Right lobe of liver (tissue), 6 donors: Measurements from ENCODE around the gene ARHGAP20. TPM values are rescaled to one million over a fixed set of nuclear protein-coding genes. Genes with fewer than 3 reads are reported as not detected.

Source experiments
- ATAC-seq, 4 donors: fragments of 200-7000 bp; cut with Tn5 transposase; one replicate each; pipeline ENCODE4 v1.9.1; 2020; ENCODE audit warnings: mild to moderate bottlenecking in 4 of 4, moderate library complexity in 4 of 4
- DNase-seq, 3 donors: peaks; one replicate each; pipeline ENCODE4 v3.0.0-alpha.2; 2020
- H3K27ac ChIP-seq, 3 donors: fragments of 200-600 bp; one replicate each; pipeline ENCODE4 v1.8.0; 2022
- H3K27me3 ChIP-seq, 2 donors: fragments of 200-600 bp; one replicate each; pipeline ENCODE4 v1.8.0; 2022
- H3K36me3 ChIP-seq, 4 donors: fragments of 200-600 bp; sonication (generic) in 1 of 4; one replicate each; pipeline versions ENCODE4 v1.5.1 to v1.8.0; 2017 to 2022; ENCODE audit warnings: control low read depth in 1 of 4
- H3K4me1 ChIP-seq, 4 donors: fragments of 200-600 bp; sonication (generic) in 1 of 4; one replicate each; pipeline versions ENCODE4 v1.5.1 to v1.8.0; 2017 to 2022; ENCODE audit warnings: control low read depth in 1 of 4
- H3K4me3 ChIP-seq, 3 donors: fragments of 200-600 bp; one replicate each; pipeline ENCODE4 v1.8.0; 2022
- H3K9me3 ChIP-seq, 4 donors: fragments of 200-600 bp; sonication (generic) in 1 of 4; one replicate each; pipeline versions ENCODE4 v1.5.1 to v1.8.0; 2017 to 2022; ENCODE audit warnings: control low read depth in 1 of 4
- POLR2A ChIP-seq: fragments of 450-650 bp; IDR thresholded peaks from one replicate; pipeline ENCODE4 v1.6.1; 2017; ENCODE audit warnings: antibody characterized with exemption, mild to moderate bottlenecking
- whole genome bisulfite sequencing: methylation state at CpG from one replicate; pipeline ENCODE4 v1.1.6; 2018; ENCODE audit warnings: low coverage, low lambda C conversion rate; ENCODE audit not compliant: insufficient coverage; ENCODE audit errors: missing lambda C conversion rate; 5-methylcytosine and 5-hydroxymethylcytosine counted together
- intact Hi-C, 2 donors: fragments of 100-400 bp; cut with DNase I; formaldehyde crosslinking; loops; one replicate each; pipeline versions ENCODE4 v1.11.2 to v1.14.1; 2022
- total RNA-seq, 6 experiments: library from RNA; depleted of rRNA in 2 of 6; stranded (reverse); fragments of >200 nt in 2 of 6; fragmentation: NEBNext Ultra II Directional in 3 of 6; extraction: Animal tissue kit (Norgen Biotek cat#: 25700) in 3 of 6; gene quantifications; one replicate each; pipeline versions ENCODE4 v1.1.0 to v1.2.4, GENCODE V29; 2016 to 2023
- TF ChIP-seq, protein P1 (sequence below), 4 donors: fragments of 200-600 bp in 3 of 4; fragments of 450-650 bp in 1 of 4; IDR thresholded peaks; one replicate each; pipeline versions ENCODE4 v1.5.1 to v1.8.0; 2016 to 2022; ENCODE audit warnings: antibody characterized with exemption in 4 of 4, mild to moderate bottlenecking in 2 of 4
- donor health status: DM: no; HTN: yes; CAD: no.
- donor health status: DM: no; HTN: no; CAD: no.
- donor health status: DM: no; HTN: no; CAD: no.
- donor health status: DM: no; HTN: yes; CAD: no.
- donor health status: DM: no; HTN: yes; CAD: no.

ARHGAP20 gene
- total RNA-seq, 6 experiments from 2014 or later: 0.68 to 1.6 (median 0.98) TPM

DNA sequence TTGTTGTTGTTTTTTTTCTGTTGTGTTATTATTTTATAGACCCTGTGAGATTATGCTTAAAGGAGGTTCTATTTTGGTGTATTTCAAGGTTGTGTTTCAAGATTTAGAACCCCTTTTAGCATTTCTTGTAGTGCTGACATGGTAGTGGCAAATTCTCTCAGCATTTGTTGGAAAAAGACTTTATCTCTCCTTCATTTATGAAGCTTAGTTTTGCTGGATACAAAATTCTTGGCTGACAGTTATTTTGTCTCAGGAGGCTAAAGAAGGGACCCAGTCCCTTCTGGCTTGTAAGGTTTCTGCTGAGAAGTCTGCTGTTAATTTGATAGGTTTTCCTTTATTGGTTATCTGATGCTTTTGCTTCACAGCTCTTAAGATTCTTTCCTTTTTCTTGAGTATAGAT lies 40.7 kb upstream of the ARHGAP20 start:
- DNase-seq (no peak), ATAC-seq (no peak)
- H3K27ac ChIP-seq: no peak overlapping the region
- H3K9me3 ChIP-seq: no peaks in the 10 kb centered on the region
- H3K4me3 ChIP-seq: no peak overlapping the region
- no peaks in the 10 kb centered on the region for H3K36me3 ChIP-seq
- TF ChIP-seq, protein P1, sequence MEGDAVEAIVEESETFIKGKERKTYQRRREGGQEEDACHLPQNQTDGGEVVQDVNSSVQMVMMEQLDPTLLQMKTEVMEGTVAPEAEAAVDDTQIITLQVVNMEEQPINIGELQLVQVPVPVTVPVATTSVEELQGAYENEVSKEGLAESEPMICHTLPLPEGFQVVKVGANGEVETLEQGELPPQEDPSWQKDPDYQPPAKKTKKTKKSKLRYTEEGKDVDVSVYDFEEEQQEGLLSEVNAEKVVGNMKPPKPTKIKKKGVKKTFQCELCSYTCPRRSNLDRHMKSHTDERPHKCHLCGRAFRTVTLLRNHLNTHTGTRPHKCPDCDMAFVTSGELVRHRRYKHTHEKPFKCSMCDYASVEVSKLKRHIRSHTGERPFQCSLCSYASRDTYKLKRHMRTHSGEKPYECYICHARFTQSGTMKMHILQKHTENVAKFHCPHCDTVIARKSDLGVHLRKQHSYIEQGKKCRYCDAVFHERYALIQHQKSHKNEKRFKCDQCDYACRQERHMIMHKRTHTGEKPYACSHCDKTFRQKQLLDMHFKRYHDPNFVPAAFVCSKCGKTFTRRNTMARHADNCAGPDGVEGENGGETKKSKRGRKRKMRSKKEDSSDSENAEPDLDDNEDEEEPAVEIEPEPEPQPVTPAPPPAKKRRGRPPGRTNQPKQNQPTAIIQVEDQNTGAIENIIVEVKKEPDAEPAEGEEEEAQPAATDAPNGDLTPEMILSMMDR (IDR thresholded peaks at IDR 0.05): no peak
- no peak for TF ChIP-seq POLR2A
- H3K4me1 ChIP-seq: no peaks in the 10 kb centered on the region
- intact Hi-C loops: no loop called here
- H3K27me3 ChIP-seq: no peaks in the 10 kb centered on the region

DNA sequence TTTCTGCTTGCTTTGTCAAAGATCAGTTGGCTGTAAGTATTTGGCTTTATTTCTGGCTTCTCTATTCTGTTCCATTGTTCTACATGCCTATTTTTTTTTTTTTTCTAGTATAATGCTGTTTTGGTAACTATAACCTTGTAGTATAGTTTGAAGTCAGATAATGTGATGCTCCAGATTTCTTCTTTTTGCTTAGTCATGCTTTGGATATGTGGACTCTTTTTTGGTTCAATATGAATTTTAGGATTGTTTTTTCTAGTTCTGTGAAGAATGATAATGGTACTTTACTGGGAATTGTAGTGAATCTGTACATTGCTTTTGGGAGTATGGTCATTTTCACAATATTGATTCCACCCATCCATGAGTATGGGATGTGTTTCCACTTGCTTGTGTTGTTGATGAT lies 37.9 kb upstream of the ARHGAP20 start:
- no peaks in the 10 kb centered on the region for H3K4me1 ChIP-seq
- DNase-seq: no peak
- no peak for ATAC-seq
- H3K36me3 ChIP-seq: no peaks in the 10 kb centered on the region
- TF ChIP-seq POLR2A: no peak
- TF ChIP-seq, protein P1 (IDR thresholded peaks at IDR 0.05): no peak
- H3K27ac ChIP-seq: no peak overlapping the region
- intact Hi-C loops: no loop called here
- no peaks in the 10 kb centered on the region for H3K27me3 ChIP-seq
- no peak overlapping the region for H3K4me3 ChIP-seq
- no peaks in the 10 kb centered on the region for H3K9me3 ChIP-seq

DNA sequence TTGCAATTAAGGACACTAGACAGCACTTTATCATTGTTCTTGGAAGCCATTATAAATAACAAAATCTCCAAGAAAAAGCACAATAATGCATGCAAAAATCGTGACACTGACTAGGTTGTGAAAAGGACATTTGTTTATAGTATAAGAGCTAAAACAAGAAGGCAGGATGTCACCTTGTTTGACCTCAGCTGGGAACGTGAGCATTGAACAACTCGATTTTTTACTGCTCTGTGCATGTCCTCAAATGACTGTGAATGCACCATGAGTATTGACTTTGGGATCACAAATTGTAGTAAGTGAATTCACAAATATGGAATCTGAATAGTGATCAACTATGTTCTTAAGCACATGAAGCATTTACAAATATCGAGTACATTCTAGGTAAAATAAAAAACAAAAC lies 35.3 kb upstream of the ARHGAP20 start:
- H3K4me1 ChIP-seq: no peaks in the 10 kb centered on the region
- H3K27ac ChIP-seq: no peak overlapping the region
- H3K9me3 ChIP-seq: no peaks in the 10 kb centered on the region
- no peak for DNase-seq
- no peaks in the 10 kb centered on the region for H3K27me3 ChIP-seq
- TF ChIP-seq POLR2A: no peak
- TF ChIP-seq, protein P1 (IDR thresholded peaks at IDR 0.05): no peak
- no peak overlapping the region for H3K4me3 ChIP-seq
- peak in 3 of 4 donors; percentile 31 to 45 (median 44) for ATAC-seq
- intact Hi-C loops: no loop called here
- H3K36me3 ChIP-seq: no peaks in the 10 kb centered on the region
- 27% methylated on average over 4 of the region's 4 CpGs for WGBS

DNA sequence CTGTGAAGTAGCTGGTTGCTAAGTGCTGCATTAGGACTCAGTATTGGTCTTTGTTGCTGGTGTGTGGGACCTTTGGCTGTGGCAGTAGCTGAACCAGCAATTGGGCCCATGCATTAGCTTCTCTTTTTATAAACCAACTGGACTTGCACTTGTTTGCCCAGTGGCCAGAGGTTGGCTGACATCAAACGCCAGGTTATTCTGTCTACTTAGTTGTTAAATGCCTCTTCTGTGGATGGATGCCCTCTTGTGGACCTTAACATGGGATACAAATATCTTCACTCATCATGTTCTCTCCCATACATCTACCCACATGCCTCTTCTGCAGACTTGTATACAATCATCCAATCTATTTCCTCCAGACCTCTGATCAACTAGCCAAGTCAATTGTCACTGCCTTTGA lies 26.4 kb upstream of the ARHGAP20 start:
- intact Hi-C loops: no loop called here
- ATAC-seq (peak; percentile 45 to 75 (median 60)), DNase-seq (no peak)
- Histone ChIP-seq H3K36me3 (peaks cover 0 to 2% (median 0%) of the 10 kb centered on the region in 4 donors), H3K4me1 (no peaks in the 10 kb centered on the region), H3K27me3 (no peaks in the 10 kb centered on the region), H3K9me3 (no peaks in the 10 kb centered on the region), H3K4me3 (no peak overlapping the region), H3K27ac (no peak overlapping the region)
- no peak for TF ChIP-seq POLR2A
- TF ChIP-seq, protein P1 (IDR thresholded peaks at IDR 0.05): peak in 2 of 4 donors; percentile 19 to 27
- WGBS: 29% methylated on average over 1 of the region's 1 CpG

DNA sequence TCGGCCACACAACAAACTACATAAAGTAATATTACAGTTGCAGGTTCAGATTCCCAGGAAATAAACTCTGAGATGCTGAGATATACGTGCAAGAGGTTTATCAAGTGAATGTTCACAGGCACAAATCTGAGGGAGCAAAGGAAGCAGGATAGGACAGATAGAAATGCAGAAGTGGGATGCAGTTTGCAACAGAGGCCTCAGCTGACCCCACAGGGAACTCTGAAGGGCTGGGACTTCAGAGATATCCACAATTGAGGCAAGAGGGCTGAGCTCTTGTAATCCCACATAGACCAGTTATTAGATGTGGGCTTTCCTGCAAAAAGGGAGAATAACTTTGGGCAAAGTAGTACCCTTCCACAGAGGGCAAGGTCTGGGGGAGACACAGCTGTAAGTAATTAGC lies 25.4 kb upstream of the ARHGAP20 start:
- no peak for ATAC-seq

More for the DNA sequence above, 25.4 kb upstream of the ARHGAP20 start:
- TF ChIP-seq, protein P1 (IDR thresholded peaks at IDR 0.05): no peak
- TF ChIP-seq POLR2A: no peak
- no peak overlapping the region for H3K4me3 ChIP-seq
- no peak overlapping the region for H3K27ac ChIP-seq
- intact Hi-C loops: no loop called here
- H3K9me3 ChIP-seq: no peaks in the 10 kb centered on the region
- H3K4me1 ChIP-seq: no peaks in the 10 kb centered on the region
- no peaks in the 10 kb centered on the region for H3K27me3 ChIP-seq
- H3K36me3 ChIP-seq: peaks cover 0 to 2% (median 0%) of the 10 kb centered on the region in 4 donors
- DNase-seq: no peak
- WGBS: 69% methylated on average over 2 of the region's 2 CpGs
